ENCODE data around the gene SIX3.

SIX3 gene

DNA sequence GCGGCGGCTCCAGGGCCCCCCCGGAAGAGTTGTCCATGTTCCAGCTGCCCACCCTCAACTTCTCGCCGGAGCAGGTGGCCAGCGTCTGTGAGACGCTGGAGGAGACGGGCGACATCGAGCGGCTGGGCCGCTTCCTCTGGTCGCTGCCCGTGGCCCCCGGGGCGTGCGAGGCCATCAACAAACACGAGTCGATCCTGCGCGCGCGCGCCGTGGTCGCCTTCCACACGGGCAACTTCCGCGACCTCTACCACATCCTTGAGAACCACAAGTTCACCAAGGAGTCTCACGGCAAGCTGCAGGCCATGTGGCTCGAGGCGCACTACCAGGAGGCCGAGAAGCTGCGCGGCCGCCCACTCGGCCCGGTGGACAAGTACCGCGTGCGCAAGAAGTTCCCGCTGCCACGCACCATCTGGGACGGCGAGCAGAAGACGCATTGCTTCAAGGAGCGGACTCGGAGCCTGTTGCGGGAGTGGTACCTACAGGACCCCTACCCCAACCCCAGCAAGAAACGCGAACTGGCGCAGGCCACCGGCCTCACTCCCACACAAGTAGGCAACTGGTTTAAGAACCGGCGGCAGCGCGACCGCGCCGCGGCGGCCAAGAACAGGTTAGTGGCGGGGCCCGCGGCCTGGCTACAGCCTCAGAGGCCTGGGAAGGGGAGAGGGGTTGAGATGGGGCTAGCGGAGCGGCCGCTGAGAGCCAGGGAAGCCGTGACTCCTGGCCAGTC, 965 bp downstream of the SIX3 start:
- no peak for DNase-seq (ENCODE audit: low read depth in 2 of 2, low spot score in 1 of 2)

DNA sequence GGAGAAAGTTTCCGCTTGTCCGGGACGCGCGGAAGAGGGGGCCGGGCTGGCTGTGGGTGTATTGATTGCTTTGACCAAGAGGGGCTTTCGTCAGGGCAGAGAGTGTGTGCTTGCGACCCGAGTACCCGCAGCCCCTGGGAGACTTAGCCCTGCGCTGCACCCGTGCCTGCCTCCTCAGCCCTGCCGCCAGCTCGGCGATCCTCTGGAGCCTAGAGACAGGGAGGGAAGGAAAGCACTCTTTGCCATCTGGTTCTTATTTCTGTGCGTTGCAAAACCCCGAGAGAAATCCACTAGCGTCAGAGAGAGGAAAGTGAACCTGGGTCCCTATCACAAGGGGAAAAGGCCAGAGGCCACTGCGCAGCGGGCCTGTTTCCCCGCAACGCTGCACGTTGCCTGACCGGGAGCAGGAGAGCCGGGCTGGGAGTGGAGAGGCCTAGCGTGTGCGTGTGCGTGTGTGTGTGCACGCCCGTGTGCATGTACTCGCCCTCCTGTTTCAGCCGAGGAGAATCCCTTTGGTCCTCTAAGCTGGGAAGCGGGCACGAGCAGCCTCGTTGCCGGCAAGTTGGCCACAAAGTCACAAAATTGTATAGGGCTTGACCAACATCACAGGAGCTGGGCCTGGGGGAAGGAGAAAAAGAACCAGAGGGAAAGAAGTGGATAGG, 1.7 kb downstream of the SIX3 start:
- DNase-seq (ENCODE audit: low read depth in 2 of 2, low spot score in 1 of 2), result no peak

DNA sequence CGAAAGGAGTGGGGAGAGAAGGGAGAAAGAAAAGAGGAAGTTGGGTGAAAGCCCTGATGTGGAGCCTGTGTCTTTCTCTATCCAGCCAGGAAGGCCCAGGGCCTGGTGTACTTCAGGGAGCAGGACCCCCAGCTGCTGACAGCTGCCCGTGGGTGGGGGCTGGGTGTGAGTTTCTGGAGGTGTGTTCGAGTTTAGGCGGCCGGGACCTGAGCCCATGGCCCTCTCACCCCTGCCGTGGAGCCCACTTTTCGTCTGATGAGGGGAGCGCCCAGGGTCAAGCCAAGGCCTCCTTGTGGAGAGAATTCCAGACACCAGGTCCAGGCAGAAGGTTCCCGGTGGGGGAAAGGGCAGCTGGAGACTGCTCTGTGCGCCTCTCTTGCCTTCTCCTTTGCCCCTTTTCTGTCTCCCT, 2.2 kb downstream of the SIX3 start:
- DNase-seq (ENCODE audit: low read depth in 2 of 2, low spot score in 1 of 2), result no peak

DNA sequence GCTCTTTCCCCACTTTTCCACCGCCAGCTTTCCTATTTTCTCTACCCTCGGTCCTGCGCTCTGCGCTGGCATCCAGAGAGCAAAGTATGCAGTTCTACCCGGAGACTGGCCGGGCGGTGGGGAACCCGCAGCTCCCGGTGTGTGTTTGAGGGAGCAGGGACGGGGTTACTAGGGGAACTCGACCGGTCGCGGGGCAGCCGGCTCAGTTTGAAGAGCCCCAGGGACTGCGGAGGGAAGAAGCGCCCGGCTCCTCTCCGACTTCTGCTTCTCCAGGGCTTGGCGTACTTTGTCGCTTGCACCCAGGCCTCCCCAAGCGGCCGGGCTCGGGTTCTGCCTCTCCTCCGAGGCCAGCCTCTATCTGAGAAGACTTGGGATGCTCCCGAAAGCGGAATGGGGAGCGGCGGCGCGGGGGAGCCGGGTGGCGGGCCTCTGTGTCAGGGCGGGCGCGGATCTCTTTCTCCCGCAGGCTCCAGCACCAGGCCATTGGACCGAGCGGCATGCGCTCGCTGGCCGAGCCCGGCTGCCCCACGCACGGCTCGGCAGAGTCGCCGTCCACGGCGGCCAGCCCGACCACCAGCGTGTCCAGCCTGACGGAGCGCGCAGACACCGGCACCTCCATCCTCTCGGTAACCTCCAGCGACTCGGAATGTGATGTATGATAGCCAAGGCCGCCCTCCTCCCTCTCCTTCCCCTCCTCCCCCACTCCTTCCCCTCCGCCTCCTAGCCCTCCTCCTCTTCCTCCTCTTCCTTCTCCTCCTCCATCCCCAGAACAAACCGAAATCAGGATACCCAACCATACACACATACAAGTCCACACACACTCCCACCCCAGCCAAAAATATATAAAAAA, 2.8 kb downstream of the SIX3 start:
- no peak for DNase-seq (ENCODE audit: low read depth in 2 of 2, low spot score in 1 of 2)

DNA sequence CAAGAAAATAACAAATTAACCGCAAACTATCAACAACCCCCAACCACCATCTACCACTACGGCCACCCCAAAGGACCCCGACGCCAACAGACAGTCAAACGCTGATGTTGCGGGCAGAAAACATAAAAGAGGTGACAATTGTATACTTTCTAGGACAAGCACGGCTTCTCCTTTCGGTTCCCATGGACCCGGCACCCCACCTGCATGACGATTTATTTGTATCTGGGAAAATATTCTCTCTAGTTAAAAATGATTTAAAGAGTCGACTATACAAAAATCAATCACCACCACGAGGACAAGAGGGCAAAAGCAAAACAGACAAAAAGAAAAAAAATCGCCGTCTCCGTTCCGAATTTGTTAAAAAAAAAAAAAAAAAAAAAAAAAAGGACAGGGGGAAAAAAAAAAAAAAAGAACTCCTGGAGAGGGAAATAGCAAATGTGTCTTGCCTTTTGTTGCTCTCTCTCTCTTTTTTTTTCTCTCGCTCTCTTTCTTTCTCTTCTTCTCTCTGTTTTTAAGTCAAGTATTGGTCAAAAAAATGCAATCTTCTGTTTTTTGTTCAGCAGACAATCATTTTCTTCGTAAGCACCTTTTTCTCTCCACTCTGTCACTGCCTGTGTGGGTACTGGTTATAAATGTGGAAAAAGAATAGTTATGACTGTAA, 3.6 kb downstream of the SIX3 start:
- DNase-seq (ENCODE audit: low read depth in 2 of 2, low spot score in 1 of 2), result no peak

DNA sequence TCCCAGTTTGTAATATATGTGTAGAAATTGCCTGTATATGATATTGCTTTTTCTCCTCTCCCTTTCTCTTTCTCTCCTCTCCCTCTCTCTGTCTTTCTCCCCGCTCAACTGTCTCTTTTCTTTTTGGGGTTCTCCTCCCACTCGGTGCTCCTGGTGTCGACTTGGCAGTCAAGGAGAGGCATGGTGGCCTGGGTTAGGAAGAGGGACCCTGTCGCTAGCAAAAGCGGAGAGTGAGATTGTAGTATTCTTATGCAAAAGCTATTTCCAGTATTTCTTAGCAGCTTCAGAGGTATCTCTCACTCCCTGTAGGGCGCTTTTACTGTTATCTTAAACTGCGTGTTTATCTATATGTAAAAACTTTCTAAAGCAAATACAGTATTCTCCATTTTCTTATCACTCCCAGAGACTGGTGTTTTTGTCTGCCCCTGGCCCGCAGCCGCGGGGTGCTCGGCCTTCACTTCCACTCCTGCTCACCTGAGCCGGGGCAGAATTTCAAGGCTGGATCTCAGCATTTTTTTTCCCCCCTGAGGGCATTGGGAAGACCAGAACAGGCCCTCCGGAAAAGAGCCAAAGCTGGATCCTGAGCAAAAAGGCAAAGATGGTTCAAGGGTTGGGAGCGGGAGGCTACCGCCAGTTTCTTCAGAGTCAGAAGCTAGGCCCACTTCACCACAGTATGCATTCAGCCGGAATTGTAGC, 4.3 kb downstream of the SIX3 start:
- no peak for DNase-seq (ENCODE audit: low read depth in 2 of 2, low spot score in 1 of 2)

DNA sequence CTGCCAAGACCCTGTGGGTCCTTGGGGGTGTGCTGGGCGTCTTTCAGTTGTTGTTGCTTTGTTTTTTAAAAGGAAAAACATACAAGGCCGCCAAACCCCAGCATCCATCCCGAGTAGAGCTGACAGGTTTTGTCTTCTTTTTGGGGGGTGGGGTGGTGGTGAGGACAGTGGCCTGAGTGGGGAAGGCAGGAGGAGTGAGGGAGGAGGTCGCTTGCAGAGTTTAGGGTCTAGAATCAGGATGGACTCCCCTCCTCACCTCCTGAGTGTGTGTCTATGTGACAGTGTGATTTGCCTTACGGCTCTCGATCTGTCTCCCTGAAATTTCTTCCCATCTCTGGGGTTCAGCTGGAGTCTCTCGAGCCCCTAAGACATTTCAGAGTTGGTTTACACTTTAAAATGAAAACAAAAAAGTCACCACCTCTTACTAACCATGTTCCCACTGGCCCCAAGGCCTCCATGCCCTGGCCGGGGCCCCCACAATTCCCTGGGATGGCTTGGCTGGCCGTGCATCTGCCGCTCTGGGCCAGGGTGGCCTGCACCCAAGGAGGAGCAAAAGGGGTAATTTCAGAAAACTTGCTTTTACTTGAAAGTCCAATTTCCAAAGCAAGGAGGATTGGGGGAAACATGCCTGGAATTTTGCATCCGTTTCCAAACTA, 5.0 kb downstream of the SIX3 start:
- no peak for DNase-seq (ENCODE audit: low read depth in 2 of 2, low spot score in 1 of 2)

DNA sequence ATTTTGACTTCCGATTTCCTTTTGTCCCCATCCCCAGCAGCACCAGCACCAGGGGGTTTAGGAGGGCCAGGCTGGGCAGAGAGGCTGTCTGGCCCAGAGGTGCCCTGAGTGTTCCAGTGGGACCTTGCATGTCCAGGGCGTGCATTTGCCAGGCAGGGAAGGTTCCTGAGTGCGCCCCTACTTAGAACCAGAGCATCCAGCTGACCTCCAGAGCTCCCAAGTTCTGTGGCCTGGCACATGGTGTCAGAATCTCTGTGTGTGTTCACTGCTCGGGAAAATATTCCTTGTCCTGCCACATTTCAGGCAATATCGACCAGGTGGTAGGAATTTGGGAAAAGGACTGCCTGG, 5.5 kb downstream of the SIX3 start:
- DNase-seq (ENCODE audit: low read depth in 2 of 2, low spot score in 1 of 2), result no peak

DNA sequence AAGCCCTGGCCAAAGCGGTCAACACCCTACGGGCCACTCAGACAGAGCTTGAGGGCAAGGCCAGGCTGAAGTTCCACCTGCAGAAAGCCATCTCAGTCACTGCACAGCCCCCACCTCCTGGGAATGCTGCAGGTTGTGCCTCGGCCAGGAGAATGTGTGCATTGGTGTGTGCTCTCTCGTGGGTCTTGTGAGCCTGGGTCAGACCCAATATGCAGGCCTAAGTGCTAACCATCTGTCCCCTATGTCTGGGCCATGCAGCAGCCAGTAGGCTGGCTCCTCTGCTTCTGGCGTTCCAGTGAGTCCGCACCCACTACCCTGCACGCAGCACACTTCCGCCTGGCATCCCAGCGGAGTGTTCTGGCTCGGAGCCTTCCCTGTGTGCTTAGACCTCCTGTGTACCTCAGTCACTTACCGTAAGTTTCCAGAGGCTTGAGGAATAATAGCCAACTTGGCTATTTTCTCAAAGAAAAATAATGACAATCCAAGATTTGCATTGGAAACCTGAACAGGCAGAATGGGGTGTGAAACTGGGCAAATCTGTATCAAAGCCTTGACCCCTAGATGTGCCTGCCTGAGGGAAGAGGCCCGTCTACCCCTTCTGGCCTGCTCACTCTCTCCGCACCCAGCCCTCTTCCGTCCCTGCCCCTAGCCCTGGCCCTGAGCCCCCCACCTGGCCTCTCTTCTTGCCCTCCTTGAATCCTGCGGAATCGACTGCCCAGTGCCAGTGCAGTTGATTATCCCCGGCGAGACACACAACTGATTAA, 7.2 kb downstream of the SIX3 start:
- no peak for DNase-seq (ENCODE audit: low read depth in 2 of 2, low spot score in 1 of 2)

DNA sequence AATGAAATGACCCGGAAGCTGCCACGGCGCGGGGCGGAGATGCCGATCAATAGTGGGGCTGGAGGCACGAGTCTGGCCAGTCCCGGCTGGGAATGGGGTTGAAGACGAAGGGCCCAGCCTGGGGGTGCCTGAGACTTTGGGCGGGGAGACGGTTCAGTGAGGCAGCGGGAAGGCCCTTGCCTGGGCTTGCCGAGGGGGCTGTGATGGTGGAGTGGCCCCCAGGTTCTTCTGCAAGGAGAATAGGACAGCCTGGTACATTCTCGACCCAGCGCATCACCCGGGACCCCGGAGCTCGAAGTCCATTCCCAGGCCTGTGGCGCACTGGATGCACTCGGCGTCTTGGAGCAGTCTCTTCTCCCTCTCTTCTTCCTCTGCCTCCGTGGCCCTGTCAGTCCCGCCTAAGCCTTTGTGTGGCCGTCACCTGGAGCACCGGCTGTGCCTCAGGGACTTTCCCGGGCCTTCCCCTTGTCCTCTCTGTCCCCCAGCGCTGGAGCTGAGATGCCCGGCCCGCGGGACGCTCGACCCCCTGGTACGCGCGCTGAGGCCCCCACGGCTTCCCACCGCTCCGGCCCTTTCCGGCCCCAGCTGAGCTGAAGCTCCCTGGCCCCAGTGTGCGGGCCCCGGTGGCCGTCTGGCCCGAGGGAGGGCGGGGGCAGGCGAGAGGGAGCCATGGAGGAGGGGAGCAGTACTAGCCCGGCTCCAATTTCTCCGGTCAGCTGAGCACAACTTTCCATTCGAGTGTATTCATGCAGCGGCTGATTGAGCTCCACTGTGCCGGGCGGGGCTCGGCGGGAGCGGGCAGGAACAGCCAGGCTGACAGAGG, 8.0 kb downstream of the SIX3 start:
- DNase-seq (ENCODE audit: low read depth in 2 of 2, low spot score in 1 of 2), result no peak

DNA sequence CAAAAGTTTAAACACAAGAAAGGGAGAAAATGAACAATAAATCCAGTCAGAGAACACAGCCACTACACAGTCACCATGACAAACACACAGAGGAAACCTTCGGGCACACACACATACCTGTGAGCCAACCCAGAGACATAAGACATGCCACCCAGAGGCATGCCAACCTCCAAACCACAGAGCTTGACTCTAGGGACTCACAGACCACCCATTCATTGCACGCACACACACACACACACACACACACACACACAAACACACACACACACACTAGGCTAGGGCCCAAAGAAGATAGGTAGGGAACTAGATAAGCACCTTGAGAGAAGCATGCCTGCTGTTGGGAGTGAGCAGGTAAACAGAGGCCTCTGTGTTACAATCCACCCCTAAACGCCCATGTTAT, 9.1 kb downstream of the SIX3 start:
- no peak for DNase-seq (ENCODE audit: low read depth in 2 of 2, low spot score in 1 of 2)

DNA sequence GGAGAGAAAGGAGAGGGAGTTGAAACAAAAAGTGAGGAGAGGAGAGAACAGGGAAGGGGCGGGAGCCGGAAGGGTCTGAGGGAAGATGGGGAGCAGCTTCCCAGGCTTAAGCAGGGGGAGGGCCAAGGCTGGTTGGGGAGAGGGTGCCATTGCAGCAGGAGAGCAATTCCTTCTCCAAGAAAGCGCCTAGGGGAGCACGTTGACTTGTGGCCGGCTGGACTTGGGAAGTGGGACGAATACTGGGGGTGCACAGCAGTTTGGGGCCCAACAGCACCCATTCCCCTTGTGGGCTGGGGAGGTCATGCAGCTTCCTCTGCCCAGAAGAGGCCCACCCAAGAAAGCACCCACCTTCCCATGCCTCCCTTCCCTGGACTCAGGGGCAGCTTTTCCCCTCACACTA, 9.6 kb downstream of the SIX3 start:
- no peak for DNase-seq (ENCODE audit: low read depth in 2 of 2, low spot score in 1 of 2)

DNA sequence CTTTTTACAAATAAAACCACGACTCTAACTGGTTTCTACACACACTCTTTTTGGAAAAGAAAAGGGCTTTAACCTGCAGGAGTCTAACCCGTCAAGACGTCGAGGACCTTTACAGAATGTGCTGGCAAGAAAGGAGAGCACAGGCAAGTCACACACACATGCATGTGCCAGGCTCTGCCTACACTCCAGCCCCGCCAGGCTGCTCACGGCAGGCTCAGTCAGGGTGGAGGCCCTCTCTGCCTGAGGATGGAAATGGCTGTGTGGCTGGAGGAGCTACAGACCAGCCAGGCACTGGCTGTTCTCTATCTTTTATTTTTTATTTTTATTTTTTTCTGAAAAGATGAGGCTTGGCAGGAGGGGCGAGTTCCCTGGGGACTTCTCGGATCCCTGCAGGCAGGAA, 10.2 kb downstream of the SIX3 start:
- no peak for DNase-seq (ENCODE audit: low read depth in 2 of 2, low spot score in 1 of 2)

DNA sequence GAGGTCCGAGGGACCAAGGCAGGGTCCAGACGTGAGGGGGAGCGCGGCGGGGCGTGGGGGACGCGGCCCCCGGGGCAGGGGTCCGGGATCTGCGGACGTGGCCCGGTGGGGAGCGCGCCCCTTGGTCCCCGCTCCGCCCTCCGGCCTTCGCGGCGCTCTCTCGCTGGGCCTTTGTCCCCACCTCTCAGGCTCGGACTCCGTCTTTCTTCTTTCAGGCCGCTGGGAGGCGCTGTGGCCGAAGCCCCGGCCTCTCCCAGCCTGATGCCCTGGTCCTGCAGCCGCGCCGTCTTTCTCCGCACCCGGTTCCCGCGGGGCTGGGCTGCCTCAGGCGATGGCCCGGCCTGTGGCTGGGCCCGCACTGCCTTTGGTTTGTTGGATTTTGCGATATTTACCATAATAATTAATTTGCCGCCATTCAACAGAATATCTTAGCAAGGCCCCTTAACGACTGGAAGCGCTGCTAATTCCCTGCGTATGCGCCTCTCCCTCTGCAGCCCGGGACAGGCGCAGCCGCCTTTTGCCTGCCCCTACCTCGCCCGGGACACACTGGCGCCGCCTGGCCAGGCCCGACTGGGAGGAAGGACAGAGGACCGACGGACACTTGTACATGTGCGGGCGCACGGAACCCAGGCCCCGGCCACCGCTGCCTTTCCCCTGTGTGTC, 10.8 kb downstream of the SIX3 start:
- no peak for DNase-seq (ENCODE audit: low read depth in 2 of 2, low spot score in 1 of 2)

DNA sequence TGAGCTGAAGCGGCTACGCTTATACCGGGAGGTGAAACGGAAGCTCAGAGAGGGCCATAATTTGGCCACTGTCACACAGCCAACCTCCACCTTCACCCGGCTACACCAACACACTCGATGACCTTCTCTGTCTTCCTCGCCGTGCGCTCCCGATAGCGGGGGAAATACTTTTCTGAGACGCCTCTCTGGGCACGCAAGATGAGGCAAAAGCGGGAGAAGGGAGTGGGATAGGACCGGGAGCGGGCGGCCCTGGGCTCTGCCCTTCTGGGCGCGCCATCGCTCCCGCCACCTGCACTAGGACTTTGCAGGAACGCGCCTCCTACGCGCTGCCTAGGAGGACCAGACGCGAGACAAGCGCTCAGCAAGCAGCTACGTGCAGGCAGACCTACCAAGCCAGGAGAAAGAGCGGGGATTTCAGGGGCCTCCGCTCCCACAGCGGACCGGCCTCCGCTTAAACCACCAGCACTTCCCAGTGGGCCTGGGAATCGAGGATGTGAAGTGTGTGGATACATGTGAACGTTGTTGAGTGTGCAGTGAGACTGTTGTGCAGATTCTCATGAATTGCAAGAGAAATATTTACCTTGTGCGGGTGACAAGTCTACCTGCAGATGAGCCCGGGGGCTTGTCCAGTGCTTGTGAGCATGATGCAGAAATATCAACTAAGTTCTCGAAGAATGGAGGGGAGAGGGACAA, 11.4 kb downstream of the SIX3 start:
- no peak for DNase-seq (ENCODE audit: low read depth in 2 of 2, low spot score in 1 of 2)

DNA sequence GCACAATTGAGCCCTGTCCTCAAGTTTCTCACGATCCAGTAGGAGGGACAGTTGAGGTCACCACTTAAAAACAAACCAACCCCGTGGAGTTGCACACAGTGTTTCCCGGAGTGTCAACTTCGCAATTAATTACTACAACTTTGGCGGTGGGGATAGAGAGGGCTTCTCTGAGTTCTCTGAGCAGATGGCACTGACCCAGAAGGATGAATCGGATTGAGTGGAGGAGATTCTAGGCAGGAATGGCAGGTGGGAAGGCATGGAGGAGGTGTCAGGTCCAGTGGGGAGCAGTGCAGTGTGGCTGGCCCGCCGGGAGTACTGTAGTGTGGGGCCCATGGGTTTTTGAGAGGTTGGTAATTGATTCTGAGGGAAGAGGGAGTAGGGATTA, 12.0 kb downstream of the SIX3 start:
- DNase-seq (ENCODE audit: low read depth in 2 of 2, low spot score in 1 of 2), result no peak

DNA sequence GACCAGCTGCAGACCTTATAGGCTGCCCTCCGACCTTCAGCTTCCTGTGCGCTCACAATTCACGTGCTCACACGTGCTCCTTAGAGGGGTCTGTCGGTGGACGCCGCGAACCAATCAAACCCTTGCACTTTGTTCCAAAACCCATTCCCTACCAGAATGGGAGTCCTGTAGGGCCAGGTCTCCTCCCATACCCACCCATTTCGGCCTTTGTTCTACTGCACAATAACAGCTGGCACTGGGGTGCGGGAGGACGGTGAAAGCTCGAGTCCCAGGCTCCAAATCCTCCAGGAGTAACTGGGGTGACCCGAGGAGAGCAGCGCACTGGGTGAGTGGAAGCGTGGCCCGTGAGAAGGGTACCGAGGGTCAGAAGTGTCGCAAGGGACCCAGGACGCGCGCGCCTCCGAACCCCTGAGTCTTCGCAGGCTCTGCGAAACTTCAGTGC, 13.0 kb downstream of the SIX3 start:
- DNase-seq (ENCODE audit: low read depth in 2 of 2, low spot score in 1 of 2), result no peak

Measured in stimulated activated CD8-positive, alpha-beta memory T cell treated with anti-CD3 and anti-CD28 coated beads, Interleukin-4, amount 100 ng/mL, for 4 hours (primary cell).